Cardiac fibroblast (primary cell): Measurements from ENCODE around the gene UFL1.

Experiments
- DNase-seq, 2 donors: peaks; one replicate each; pipeline versions ENCODE4 v3.0.0 to v3.0.0-alpha.2; 2010; ENCODE audit warnings: low read depth in 2 of 2
- H3K4me3 ChIP-seq, 2 donors: replicated peaks in 1 of 2; 1 replicate in 1 of 2; 2 replicates in 1 of 2; pipeline ENCODE4 v1.5.1; 2011; ENCODE audit warnings: low read depth in 2 of 2, low read length in 2 of 2, mild to moderate bottlenecking in 2 of 2, moderate library complexity in 1 of 2
- TF ChIP-seq, protein P1 (sequence below): IDR thresholded peaks from one replicate; pipeline ENCODE4 v1.5.1; 2011; ENCODE audit warnings: low read depth, mild to moderate bottlenecking, low read length, inconsistent platforms

Gene UFL1

DNA sequence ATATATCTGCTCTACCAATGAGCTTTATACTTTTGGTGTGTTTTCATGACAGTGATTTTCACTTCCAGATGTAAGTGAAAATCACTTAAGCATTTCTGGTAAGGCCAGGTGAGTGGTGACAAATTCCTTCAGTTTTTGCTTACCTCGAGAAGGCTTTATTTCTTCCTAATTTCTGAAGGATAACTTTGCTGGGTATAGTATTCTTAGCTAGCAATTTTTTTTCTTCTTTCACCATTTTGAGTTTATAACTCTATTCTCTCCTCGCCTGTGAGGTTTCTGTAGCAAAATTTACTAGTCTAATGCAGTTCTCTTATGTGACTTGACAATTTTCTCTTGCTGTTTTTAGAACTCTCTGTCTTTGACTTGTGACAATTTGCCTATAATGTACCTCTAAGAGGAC lies 48.4 kb downstream of the UFL1 start:
- TF ChIP-seq, protein P1, sequence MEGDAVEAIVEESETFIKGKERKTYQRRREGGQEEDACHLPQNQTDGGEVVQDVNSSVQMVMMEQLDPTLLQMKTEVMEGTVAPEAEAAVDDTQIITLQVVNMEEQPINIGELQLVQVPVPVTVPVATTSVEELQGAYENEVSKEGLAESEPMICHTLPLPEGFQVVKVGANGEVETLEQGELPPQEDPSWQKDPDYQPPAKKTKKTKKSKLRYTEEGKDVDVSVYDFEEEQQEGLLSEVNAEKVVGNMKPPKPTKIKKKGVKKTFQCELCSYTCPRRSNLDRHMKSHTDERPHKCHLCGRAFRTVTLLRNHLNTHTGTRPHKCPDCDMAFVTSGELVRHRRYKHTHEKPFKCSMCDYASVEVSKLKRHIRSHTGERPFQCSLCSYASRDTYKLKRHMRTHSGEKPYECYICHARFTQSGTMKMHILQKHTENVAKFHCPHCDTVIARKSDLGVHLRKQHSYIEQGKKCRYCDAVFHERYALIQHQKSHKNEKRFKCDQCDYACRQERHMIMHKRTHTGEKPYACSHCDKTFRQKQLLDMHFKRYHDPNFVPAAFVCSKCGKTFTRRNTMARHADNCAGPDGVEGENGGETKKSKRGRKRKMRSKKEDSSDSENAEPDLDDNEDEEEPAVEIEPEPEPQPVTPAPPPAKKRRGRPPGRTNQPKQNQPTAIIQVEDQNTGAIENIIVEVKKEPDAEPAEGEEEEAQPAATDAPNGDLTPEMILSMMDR: no peak
- DNase-seq: no peak
- H3K4me3 ChIP-seq: no peak overlapping the region

DNA sequence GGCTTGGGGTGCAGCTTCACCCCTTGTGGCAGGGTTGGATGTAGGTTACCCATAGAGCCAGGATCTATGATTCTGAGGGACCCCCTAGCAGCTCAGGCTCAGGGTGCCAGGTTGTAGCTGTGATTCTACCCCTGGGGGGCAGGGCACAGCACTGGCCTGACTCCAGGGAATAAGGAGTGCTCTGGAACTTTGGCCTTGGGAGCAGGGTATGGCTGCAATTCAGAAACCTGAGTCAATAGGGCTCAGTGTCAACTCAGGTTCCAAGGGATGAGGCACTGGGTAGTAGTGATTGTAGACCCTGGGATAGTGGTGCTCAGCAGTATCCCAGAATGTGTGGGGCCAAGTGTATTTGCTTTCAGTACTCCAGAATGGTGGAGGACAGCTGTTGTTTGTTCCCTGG lies 49.9 kb downstream of the UFL1 start:
- TF ChIP-seq, protein P1: no peak
- no peak overlapping the region for H3K4me3 ChIP-seq
- no peak for DNase-seq

DNA sequence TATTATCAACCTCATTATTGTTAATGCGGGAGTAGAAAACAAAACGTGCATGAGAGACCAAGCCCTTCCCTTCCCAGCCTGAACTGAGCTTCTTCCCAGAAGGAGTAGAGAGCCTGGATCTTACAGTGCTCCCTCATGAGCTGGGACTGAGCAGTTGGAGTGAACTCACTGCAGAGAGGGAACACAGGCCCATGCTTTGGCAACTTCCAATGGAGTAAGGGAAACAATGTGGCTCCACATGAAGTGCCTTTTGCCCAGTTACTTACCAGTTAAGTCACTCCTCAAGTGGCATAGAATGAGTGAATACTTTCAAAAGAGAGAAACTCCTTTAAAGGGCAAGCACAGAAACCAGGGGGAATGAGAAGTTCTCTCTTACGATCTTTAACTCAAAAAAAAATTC lies 53.8 kb downstream of the UFL1 start:
- no peak for DNase-seq
- H3K4me3 ChIP-seq: no peak overlapping the region
- TF ChIP-seq, protein P1: no peak

DNA sequence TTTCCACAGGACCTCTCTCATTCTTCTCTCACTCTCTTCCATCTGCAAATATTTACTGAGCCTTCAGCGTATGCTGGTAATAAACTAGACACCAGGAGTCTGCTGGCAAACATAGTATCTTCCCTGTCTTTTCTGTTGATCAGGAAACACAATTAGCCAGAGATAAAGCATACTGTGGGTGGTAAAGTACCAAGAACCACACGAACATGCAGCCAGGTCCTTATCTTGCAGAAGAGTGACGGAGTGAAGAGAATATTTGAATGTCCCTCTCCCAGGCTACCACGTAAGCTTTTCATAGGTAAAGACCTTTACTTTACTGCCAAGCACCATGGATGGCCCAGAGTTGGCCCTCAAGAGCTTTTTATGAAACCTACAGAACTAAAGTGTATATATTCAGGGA lies 54.6 kb downstream of the UFL1 start:
- TF ChIP-seq, protein P1: no peak
- DNase-seq: no peak

DNA sequence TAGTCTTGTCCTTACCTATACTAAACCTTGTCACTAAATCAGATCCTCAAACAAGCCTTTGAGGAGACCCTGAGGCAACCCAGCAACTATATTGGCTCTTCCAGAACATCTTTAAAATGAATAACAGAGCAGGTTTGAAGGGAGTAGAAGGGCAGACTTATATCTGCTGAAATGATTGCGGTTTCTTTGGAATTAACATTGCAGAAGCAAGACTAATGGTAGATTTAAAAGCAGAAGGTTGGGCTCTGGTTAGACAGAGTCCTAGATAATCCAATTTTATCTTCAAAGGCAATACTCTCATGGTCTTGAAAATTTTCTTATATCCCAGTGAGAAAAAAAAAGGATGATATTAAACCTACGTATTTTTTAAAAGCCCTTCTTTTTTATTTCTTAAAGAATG lies 60.4 kb downstream of the UFL1 start:
- TF ChIP-seq, protein P1: no peak
- DNase-seq: no peak
- no peak overlapping the region for H3K4me3 ChIP-seq

More for the DNA sequence above, 54.6 kb downstream of the UFL1 start:
- H3K4me3 ChIP-seq: no peak overlapping the region

DNA sequence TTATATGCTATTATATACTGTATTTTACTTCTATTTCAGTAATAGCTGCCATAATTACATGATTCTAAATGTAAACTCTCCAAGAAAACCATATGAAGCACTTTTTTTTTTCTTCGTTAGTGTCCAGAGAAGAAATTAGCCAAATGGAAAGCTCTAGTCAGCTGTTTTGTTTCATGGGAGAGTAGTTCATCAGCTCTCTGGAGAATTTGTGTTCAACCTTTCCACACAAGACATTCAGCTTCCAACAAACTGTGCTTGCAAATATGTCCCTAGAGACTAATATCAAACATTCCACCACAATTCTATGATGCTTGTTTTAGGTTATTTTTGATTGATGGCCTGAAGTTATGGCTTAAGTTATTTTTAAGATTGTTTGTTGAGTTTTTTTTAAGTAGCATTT lies 60.8 kb downstream of the UFL1 start:
- TF ChIP-seq, protein P1: no peak
- DNase-seq: peak in 1 of 2 donors; percentile 64
- H3K4me3 ChIP-seq: no peak overlapping the region

DNA sequence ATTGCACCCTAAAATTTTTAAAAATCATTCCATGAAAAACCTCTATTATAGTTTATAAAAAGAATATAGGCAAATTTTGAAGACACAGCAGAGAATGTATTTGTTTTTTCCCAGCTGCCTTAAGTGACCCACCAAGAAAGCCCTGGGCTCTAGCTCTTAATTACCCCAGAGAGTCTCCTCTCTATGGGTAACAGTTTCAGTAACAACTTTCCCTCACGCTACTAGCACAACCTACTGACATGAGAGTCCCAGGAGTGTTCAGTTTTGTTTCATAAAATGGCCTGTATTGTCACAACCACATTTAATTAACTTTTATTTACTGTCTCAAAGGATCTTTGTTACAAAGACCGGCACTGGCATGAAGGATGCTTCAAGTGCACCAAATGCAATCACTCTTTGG lies 82.8 kb downstream of the UFL1 start:
- no peak overlapping the region for H3K4me3 ChIP-seq
- DNase-seq: no peak
- TF ChIP-seq, protein P1: no peak
